Measurements from ENCODE around the gene PIP5K1B. TPM values are rescaled to one million over a fixed set of nuclear protein-coding genes. Genes with fewer than 3 reads are reported as not detected.

Gene PIP5K1B
- total RNA-seq, 1 experiment from 2014 or later = not detected

- H3K9me2 ChIP-seq (replicated peaks; ENCODE audit: low read length) = no peaks in the 10 kb centered on the region
- H3K27ac ChIP-seq (ENCODE audit: low read length) = no peak within 1 kb of the TSS
- no peaks in the 10 kb centered on the region for H3K36me3 ChIP-seq (ENCODE audit: low read depth, low read length)
- no peak for TF ChIP-seq EZH2 (IDR thresholded peaks at IDR 0.05; ENCODE audit: low read length, unreplicated experiment)
- TF ChIP-seq CTCF (conservative IDR thresholded peaks at IDR 0.05; ENCODE audit: low read depth, low read length) = no peak
- no peak for TF ChIP-seq EZH2phosphoT487 (IDR thresholded peaks at IDR 0.05; ENCODE audit: borderline replicate concordance, low read length)
- no peaks in the 10 kb centered on the region for H3K9me3 ChIP-seq (ENCODE audit: low read length)
- H3K4me3 ChIP-seq (ENCODE audit: low read length) = no peak within 1 kb of the TSS
- intact Hi-C loops (cut with micrococcal nuclease) = no loop called here
- CTCF ChIA-PET = no interaction called here
- POLR2A ChIA-PET (ENCODE audit: unreplicated experiment) = no interaction called here
- DNase-seq (no peak), ATAC-seq (no peak)
- no peaks in the 10 kb centered on the region for H3K4me1 ChIP-seq (ENCODE audit: insufficient read depth, low read length)
- H3K27me3 ChIP-seq (ENCODE audit: low read length) = peaks cover 14% of the 10 kb centered on the region
- no TSS peak for BruUV-seq (replicated peaks)
- H3K4me2 ChIP-seq (ENCODE audit: low read length) = no peak within 1 kb of the TSS
- no peaks in the 10 kb centered on the region for H3K79me2 ChIP-seq (ENCODE audit: low read length)
- H3K9ac ChIP-seq (ENCODE audit: low read length) = no peak within 1 kb of the TSS
- no peaks in the 10 kb centered on the region for H3F3A ChIP-seq (ENCODE audit: low read length, unreplicated experiment)
- H4K20me1 ChIP-seq (ENCODE audit: low read length) = no peaks in the 10 kb centered on the region
- no peak within 1 kb of the TSS for H2AFZ ChIP-seq (ENCODE audit: low read length)
These were observed 309.0 kb downstream of the PIP5K1B start, which contains the start of gene PRKACG for GRCh38 chr9:69014013-69014412. TSS of gene PRKACG (minus strand) at chr9:69014113. CDS start at chr9:69014092, 21 bp downstream.

- intact Hi-C loops (cut with micrococcal nuclease) = no loop called here
- Histone ChIP-seq H3K4me2 (ENCODE audit: low read length) (no peak overlapping the region), H4K20me1 (ENCODE audit: low read length) (no peaks in the 10 kb centered on the region), H3K9me2 (replicated peaks; ENCODE audit: low read length) (no peaks in the 10 kb centered on the region), H3K79me2 (ENCODE audit: low read length) (no peaks in the 10 kb centered on the region), H3F3A (ENCODE audit: low read length, unreplicated experiment) (no peaks in the 10 kb centered on the region), H3K9me3 (ENCODE audit: low read length) (no peaks in the 10 kb centered on the region), H3K27me3 (ENCODE audit: low read length) (0 out of 2 replicates have a peak, but pooled peaks cover 3% of the 10 kb centered on the region), H3K27ac (ENCODE audit: low read length) (no peak overlapping the region), H3K4me3 (ENCODE audit: low read length) (no peak overlapping the region), H3K4me1 (ENCODE audit: insufficient read depth, low read length) (no peaks in the 10 kb centered on the region), H2AFZ (ENCODE audit: low read length) (no peak overlapping the region), H3K36me3 (ENCODE audit: low read depth, low read length) (no peaks in the 10 kb centered on the region), H3K9ac (ENCODE audit: low read length) (no peak overlapping the region)
- ATAC-seq (no peak), DNase-seq (no peak)
- CTCF ChIA-PET = no interaction called here
- POLR2A ChIA-PET (ENCODE audit: unreplicated experiment) = no interaction called here
- BruUV-seq (replicated peaks) = no TSS peak
- TF ChIP-seq CTCF (conservative IDR thresholded peaks at IDR 0.05; ENCODE audit: low read depth, low read length) (no peak), EZH2 (IDR thresholded peaks at IDR 0.05; ENCODE audit: low read length, unreplicated experiment) (no peak), EZH2phosphoT487 (IDR thresholded peaks at IDR 0.05; ENCODE audit: borderline replicate concordance, low read length) (no peak)
These were observed 311.4 kb downstream of the PIP5K1B start for GRCh38 chr9:69016191-69017096.

GRCh38 chr9:69018737-69019136, 313.7 kb downstream of the PIP5K1B start:
- H3K4me1 ChIP-seq (ENCODE audit: insufficient read depth, low read length) = peaks cover 5% of the 10 kb centered on the region
- intact Hi-C loops (cut with micrococcal nuclease) = no loop called here
- ATAC-seq = no peak
- H3K4me3 ChIP-seq (ENCODE audit: low read length) = no peak overlapping the region
- H4K20me1 ChIP-seq (ENCODE audit: low read length) = no peaks in the 10 kb centered on the region
- H3F3A ChIP-seq (ENCODE audit: low read length, unreplicated experiment) = no peaks in the 10 kb centered on the region
- H3K36me3 ChIP-seq (ENCODE audit: low read depth, low read length) = no peaks in the 10 kb centered on the region
- DNase-seq = no peak
- BruUV-seq (replicated peaks) = no TSS peak
- TF ChIP-seq CTCF (conservative IDR thresholded peaks at IDR 0.05; ENCODE audit: low read depth, low read length) (no peak), EZH2 (IDR thresholded peaks at IDR 0.05; ENCODE audit: low read length, unreplicated experiment) (no peak), EZH2phosphoT487 (IDR thresholded peaks at IDR 0.05; ENCODE audit: borderline replicate concordance, low read length) (no peak)
- ChIA-PET CTCF (no interaction called here), POLR2A (ENCODE audit: unreplicated experiment) (no interaction called here)
- no peaks in the 10 kb centered on the region for H3K9me3 ChIP-seq (ENCODE audit: low read length)
- H2AFZ ChIP-seq (ENCODE audit: low read length) = no peak overlapping the region
- 0 out of 2 replicates have a peak, but pooled peaks cover 3% of the 10 kb centered on the region for H3K27me3 ChIP-seq (ENCODE audit: low read length)
- no peak overlapping the region for H3K4me2 ChIP-seq (ENCODE audit: low read length)
- H3K9ac ChIP-seq (ENCODE audit: low read length) = no peak overlapping the region
- H3K27ac ChIP-seq (ENCODE audit: low read length) = no peak overlapping the region
- no peaks in the 10 kb centered on the region for H3K79me2 ChIP-seq (ENCODE audit: low read length)
- H3K9me2 ChIP-seq (replicated peaks; ENCODE audit: low read length) = no peaks in the 10 kb centered on the region

All from PC-3 (cell line).